ENCODE data around the gene PAH.
"Not testable (repeated sequence)": the region's sequence is repeated elsewhere in the genome, so short reads cannot be mapped to it uniquely, and the experiment has no call there.

PAH gene

DNA sequence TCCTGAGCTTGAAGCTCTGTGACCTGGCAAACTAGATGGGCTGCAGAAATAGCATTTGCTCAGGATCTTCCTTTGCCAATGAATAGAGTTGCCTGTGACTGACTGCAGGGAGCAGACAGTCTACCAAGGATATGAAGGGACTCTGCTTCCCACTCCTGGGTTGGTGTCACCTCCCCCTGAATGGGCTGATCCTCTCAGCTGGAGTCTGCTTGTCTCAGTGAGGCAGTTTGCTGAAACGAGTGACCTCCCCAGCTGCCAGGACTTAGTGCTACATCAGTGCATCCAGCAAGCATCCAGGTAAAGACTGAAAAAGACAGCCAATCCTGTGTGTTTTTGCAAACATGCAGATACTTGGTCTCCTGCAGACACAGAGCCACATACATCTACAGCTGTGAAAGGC, 28.5 kb downstream of the PAH start:
- no peak for DNase-seq

DNA sequence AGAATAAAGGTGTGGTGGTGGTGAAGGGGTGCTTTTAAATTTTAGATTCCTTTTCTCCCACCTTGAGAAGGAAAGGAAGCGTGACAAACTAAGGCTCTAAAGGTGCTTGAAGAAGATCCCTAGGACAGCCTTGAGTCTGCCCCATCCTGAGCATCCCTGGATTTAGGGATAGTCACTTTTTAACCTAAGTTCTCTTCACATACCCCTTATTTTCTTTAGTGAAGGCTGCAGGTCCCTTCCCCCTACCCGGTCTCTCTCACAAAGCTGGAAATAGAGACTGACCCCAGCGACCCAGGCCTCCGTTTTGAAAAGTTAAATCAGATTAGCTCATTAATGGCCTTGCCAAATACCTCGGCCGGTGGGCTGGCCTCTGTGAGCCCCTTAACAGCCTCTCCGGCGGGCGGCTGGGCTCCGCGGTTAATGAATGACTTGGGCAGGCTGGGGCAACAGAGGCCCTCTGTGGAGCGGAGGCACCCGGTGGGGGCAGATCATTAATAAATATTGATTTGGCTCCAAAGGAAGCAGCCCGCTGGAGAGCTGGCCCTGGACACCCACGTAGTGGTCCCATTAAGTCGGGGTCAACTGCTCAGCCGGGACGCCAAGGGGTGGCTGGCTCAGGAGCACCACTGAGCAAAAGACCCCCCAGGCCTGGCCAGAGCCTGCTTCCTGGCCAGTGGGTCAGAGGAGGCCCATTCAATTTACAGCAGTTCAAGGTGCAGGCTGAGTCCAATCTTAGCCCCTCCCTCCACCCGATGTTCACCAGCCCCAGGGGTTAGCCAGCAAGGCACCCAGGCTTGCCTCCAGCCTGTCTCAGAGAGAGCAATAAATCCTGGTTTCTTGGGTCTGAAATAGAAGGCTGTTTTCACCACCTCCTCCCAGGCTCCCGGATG, 31.8 kb downstream of the PAH start:
- DNase-seq: no peak

DNA sequence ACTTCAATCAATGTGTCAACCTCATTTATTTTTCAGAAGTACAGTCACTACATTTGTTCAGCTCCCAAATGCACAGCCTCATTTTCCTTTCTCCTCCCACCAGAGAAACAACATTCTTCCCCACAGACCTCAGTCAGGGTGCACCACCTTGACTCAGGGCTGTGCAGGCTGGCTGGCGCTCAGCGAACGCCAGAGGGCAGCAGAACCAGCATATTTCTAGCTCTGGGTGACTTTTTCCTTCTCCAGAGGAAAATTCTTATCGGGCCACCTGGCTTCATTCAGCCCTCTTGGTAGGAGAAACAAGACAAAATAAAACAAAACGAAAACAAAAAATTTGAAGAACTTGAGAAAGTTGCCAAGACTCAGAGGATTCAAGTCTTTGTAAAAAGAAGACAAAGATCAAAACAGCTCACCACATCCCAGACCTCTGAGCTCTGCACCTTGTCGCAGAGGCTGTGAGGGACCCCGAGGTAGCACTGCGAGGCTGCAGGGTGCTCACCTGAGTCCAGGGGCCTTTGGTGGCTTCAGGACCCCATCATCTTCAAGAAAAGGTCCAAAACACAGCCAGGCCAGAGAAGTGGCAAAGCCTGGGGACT, 33.7 kb downstream of the PAH start:
- DNase-seq: no peak

DNA sequence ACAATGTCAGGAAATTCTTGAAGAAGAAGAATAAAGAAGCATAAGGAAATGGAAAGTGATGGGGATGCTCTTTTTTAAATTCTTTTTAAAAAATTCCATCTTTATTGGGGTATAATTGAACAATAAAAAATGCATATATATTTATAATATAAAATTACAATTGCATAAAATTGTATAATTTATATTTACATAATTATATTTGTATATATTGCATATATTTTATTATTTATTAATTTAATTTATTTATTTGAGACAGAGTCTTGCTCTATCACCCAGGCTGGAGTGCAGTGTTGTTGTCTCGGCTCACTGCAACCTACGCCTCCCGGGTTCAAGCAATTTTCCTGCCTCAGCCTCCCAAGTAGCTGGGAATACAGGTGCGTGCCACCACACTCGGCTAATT, 36.3 kb downstream of the PAH start:
- DNase-seq: no peak

DNA sequence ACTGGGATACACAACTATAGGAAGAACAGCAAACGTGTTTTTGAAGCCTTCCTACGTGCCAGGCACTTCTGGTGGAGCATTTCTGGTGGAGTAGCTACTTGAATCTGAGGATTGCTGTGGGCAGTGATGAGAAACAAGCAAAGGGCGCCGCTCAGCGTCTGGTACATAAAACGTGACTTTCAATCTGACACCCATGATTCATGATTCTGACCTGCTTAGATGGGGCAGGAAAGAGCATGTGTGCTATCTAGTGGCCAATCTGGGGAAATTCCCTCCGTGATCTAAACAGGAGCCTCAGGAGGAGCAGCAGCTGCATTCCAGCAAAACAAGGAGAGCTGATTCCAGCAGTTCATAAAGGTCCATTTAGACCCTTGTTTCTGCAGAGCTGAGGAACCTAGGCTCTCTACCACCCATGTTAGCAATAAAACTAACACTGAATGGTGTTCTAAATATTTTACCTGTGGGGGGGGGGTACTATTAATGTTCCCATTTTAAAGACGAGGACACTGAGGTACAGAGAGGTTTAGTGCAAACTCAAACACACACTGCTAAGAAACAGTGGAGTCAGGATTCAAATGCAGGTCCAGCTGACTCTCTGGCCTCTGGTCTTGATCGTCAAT, 37.8 kb downstream of the PAH start:
- DNase-seq: no peak

DNA sequence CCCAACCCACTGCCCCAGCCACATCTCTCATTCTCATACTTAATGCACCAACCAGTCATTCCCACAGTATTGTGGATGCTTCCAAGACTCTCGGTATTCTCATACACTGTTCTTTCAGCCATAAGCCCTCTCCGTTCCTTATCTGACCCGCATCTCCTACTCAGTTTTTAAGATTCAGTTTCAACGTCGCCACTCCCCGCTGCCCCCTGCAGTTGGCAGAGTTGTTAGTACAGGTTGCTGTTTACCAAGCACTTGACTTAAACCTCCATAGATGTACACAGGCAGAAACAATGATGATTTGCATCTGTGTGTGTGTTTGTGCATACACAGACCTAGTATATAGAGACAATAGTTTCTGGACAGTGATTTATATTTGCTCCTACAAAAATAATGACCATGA, 40.2 kb downstream of the PAH start:
- no peak for DNase-seq

DNA sequence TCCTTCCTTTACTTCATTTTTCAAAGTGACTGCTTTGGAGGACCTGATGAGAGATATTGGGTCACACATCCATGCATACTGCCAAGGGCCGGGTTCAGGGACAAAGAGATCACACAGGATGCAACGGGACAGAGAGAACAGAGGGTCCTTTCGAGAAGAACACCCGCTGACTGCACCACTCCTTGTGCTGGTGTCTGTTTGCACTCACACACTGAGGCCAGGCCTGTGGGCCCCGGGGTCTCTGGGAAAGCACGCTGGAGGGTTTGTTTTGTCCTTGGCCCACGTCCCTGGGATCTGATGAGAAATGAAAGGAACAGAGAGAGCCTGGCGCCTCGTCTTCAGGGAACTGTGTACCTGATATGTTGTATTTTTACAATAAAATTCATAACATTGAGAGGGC, 42.2 kb downstream of the PAH start:
- no peak for DNase-seq

DNA sequence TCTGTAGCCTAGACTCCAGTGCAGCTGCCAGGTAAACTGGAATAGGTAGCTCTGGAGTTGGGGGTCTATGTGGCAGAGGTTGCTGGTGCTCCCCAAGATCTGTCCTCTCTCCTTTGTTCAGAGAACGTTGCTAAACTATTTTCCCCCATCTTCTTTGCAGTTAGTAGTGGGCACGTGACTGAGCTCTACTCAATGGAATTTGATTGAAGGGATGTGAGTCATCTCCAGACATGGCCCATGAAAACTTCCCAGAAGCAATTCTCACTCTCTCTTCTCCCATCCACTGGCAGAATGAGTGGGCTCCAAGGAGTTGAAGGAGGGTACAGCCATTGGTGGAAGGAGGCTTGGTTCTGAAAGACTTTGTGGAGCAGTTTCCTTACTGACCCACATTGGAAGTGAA, 44.0 kb downstream of the PAH start:
- DNase-seq: no peak

DNA sequence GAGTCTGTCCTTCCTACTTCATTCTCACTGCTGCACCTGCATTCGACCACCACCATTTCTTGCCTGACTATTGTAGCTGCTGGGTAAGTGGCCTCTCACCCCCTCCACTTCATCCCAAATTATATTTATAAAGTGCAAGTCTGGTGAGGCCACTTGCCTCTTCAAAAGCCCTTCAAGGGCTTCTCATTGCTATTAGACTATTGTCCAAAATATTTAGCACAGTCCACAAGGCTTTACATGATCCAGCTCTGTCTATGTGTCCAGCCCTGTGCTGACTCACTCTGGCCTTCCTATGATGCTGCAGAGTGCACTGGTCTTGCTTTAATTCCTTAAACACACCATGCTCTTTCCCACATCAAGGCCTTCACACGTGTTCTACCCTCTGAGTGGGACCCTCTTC, 46.0 kb downstream of the PAH start:
- DNase-seq: no peak

DNA sequence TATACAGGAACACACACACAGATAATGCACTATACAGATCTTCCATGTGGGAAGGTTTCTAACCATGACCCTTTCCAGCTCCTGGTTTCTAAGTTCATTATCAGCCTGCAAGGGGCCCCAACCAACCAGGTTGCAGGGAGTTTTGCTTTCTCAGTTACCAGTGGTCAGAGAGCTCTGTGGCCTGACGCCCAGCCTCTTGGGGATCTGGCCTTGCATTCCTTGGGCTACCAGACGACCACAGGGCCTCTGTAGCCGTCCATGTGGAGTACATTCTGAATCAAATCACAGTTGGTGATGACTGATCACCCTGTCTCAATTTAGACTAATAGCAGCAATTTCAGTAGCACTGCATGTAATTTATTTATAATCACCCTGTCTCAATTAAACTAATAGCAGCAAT, 47.5 kb downstream of the PAH start:
- no peak for DNase-seq

DNA sequence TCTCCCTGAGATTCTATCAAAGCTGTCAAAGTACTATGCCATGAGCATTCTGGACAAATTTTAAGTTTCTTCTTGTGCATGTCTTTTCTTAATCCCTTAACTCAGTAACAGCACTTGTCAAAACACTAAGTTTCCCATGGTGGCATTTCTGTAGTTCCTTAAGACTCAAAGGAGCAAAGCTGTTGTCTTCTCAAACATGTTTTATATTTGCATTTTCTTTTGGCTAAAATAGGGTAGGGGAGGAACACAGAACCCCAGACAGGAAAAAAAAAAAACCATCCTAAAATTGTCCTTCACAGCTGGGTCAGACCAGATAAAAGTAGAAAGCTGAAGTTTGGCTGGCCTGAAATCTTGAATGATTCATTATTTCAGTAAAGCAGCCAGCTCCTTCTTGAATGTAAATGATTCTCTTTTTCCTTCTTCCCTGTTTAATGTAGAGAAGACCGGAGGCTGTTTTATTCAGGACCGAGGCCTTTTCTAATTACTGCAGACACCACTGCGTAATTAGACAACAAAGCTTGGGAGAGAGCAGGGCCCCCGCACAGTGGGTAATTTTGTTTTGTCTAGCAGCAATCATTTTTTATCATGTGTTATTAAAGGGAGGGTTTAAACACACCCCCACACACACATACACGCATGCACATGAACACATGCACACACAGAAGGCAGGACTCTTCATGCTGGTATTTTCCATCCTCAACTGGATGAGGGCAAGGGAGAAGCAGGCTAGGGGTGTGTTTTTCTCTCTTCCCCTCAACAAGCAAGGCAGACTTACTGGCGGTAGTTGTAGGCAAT, 51.0 kb downstream of the PAH start:
- DNase-seq: no peak

DNA sequence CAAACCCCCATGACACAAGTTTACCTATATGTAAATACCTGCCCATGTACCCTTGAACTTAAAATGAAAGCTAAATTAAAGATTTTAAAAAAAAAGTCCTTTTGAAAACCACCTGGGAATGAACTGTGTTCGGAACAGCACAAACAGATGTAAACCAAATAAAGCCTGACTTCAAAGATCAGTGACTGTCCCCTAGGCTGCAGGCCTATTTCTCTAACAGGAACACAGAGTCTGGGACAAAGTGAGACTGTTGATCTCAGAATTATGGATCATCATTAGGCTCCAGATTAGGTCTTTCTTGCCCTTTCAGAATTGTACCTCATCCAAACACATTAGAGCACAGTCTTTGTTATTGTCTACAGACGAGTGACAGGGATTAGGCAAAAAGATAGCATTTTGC, 54.6 kb downstream of the PAH start:
- no peak for DNase-seq

DNA sequence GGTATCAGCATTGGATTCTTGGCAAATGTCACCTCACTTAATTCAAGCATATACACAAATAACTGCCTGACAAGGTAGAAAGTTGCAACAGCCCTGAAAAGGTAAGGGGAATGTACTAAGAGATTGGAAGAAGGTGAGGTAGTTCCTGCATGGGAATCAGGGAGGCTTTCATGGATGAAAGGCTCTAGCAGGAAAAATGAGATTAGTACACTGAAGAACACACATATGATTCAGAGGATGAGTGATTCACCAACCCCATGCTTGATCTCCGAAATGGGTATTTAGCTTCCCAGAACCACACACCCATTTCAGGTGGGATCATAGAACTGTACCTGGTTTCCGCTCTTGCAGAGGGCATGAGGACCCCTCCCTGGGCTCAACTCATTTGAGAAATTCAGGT, 65.8 kb downstream of the PAH start:
- DNase-seq: no peak

DNA sequence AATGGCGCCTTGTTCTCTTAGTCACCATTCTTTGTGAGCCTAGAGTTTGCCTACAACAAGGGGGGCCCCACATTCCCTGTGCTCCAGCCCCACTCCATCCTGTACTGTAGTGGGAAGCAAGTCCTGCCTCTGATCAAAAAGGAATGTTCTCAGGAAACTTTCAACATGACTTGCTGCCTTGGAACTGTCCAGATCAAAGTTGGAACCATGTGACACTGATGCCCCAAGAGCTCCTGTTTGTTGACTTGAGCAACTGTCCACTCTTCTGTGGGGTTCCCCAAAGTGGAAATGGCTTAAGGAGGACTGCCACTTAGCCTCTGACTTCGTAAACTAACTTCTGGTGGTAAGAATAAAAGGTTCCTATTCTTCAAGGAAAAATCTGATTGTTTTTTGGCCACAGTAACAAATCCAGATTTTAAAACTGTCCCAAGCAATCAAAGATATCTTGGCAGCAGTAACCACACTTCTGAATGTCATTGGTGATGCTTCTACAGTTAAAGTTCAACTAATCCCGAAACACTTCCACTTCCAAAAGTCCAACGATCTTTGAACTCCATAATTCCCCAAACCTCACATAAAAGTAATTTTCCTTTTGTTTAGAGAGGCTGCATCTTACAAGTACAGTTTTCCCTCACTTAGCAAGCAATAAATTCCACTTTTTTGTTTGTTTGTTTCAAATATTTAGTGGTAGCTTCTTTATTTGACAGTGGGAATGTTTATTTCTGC, 67.2 kb downstream of the PAH start:
- DNase-seq: no peak

DNA sequence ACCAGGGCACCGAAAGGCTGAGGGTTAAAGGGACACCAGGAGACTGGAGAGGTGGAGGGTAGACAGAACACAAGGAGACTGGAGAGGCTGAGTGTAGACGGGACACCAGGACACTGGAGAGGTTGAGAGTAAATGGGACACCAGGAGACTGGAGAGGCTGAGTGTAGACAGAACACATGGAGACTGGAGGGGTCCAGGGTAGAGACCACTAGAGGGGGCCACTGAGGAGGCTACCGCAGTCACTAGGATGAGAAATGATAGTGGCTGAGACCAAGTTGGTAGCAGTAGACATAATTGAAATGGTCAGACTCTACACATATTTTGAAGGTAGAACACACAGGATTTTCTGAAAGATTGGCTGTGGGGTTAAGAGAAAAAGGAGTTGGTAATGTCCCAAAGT, 68.2 kb downstream of the PAH start:
- DNase-seq: no peak

DNA sequence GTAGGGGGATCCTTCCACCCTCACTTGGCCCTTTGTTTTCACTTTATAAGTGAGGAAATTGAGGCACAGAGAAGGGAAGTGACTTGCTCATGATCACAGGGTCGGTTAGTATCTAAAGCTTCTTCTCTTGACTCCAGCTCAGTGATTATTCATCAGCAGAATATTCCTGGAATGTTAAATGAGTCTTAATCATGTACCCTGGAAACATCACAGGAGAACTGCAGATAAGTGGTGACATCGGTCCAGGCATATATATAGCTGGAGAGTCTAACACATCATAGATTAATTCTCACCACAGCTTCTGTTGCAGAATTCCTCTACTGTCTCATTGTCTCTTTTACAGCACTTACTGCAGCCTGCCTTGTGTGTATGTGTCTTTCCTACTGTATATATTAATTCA, 69.9 kb downstream of the PAH start:
- no peak for DNase-seq

DNA sequence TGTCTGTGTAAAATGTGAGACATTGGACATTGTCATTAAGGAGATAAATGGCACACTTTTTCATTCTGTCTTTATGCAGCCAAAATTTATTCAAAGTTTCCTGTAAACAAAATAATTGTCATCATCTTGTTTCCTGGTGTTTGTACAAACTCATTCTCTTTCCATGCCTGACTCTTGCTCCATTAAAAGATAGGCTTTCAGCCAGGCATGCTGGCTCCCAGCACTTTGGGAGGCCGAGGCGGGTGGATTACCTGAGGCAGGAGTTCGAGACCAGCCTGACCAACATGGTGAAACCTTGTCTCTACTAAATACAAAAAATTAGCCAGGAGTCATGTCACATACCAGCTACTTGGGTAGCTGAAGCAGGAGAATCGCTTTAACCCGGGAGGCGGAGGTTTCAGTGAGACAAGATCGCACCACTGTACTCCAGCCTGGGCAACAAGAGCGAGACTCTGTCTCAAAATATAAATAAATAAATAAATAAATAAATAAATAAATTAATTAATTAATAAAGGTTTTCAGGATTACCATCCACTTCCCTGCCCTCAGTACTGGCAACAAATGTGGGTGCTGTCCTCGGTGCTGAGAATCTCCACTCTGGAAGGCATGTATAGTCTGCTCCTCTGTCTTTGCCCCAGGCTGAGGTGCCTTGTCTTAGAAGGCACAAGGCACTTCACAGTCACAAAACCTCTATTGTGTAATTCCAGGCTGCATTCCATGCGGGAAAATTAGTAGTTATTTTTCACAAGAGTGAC, 83.2 kb downstream of the PAH start:
- DNase-seq: peak; percentile 39

DNA sequence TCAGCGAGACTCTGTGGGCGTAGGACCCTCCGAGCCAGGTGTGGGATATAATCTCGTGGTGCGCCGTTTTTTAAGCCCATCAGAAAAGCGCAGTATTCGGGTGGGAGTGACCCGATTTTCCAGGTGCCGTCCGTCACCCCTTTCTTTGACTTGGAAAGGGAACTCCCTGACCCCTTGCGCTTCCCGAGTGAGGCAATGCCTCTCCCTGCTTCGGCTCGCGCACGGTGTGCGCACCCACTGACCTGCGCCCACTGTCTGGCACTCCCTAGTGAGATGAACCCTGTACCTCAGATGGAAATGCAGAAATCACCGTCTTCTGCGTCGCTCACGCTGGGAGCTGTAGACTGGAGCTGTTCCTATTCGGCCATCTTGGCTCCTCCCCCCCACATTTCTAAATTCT, 84.2 kb downstream of the PAH start:
- DNase-seq: not testable (repeated sequence)

DNA sequence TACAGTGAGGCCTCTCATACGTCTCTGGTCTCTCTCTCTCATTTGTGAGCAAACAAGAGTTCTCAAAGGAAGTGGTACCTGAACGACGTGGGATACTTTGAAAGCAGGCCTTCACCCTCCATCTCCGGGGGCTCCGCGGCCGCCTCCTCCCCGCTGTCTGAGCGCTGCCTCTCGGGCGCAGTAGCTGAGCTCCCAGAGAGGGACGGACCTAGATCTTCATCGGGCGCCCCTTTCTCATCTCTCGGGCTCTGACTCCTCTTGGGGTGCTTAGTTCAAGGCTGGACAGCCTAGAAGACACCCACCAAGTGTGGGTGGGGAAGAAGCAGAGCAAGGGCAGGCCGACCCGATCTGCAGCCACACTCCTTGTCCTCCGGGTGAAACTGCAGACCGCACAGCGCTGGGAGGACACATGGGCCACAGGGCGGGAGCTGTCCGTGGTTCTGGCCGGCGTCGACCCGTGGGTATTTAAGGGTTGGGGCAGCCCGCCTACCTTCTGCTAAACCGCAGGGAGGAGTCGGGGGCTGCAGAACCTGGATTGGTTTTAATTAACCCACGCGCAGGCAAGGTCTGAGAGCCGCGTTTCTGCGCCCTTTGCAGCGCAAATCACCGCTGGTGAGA, 92.7 kb downstream of the PAH start:
- DNase-seq: peak; percentile 65

DNA sequence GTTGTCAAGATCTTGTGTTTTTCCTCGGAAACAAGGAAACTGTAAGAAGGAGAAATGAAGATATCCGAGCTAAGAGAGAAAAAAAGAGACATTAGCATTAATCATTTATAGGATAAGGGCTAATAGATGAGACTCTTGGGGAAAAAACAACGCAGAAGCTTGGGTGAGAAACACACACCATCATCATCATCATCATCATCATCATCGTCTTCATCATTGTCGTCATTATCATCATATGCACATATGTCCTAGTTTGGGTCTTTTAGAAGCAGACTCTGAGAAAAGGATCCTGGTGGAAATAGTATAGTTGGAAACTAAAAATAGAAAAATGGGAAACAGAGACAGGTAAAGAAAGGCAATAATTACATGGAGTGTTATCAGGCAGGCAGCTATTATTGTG, 95.9 kb downstream of the PAH start:
- DNase-seq: no peak

DNA sequence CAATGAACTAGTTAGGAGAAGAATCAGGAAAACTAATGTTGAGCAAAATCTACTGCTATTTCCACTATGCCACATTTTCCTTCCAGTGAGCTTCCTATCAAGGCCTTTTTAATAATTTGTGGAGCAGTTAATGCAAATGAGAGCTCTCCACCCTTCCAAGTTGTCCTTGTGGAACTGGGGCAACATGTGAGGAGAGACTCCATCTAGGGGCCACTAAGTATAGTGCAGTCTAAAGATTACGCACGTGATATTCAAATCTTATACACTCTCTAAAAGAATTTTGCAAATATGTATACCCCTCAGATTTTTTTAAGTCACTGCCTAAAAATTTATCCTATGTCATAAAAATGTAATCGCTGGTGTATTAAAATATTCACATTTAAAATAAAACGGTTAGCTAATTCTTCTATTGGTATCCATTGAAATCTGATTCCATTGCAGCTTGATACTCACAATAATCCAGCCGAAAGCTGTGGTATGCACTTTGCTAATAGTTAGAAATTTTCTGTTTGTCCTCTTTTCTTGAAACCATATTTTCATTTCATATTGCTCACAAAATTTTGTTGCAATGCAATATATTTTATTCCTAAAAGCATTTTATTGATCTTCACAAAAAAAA, 100.1 kb downstream of the PAH start:
- DNase-seq: no peak
